K562 (cell line): ENCODE results near the gene STRIP1. TPM values are rescaled to one million over a fixed set of nuclear protein-coding genes. Genes with fewer than 3 reads are reported as not detected.

Experiments
- ATF7 ChIP-seq: fragments of 450-650 bp; IDR thresholded peaks from 2 replicates; pipeline ENCODE4 v1.7.1; 2014; ENCODE audit warnings: mild to moderate bottlenecking, moderate library complexity
- BCOR ChIP-seq: fragments of 450-650 bp; IDR thresholded peaks from 2 replicates; pipeline ENCODE4 v1.6.1; 2016
- CGGBP1 ChIP-seq: fragments of 250-450 bp; sonication (Bioruptor Pico); IDR thresholded peaks from 2 replicates; pipeline ENCODE4 v1.9.0; 2021; ENCODE audit warnings: mild to moderate bottlenecking
- CREM ChIP-seq: IDR thresholded peaks from 2 replicates; pipeline ENCODE4 v1.6.1; 2014; ENCODE audit warnings: antibody characterized with exemption, low read depth
- FOXP4 ChIP-seq: sonication (generic); formaldehyde crosslinking; IDR thresholded peaks from 2 replicates; pipeline ENCODE4 v1.8.0; 2022; ENCODE audit warnings: mild to moderate bottlenecking, missing genetic modification reagents, borderline replicate concordance
- IFI16 ChIP-seq: fragments of 250-450 bp; sonication (Bioruptor Pico); IDR thresholded peaks from 2 replicates; pipeline ENCODE4 v2.1.2; 2022; ENCODE audit warnings: mild to moderate bottlenecking, inconsistent platforms
- KDM4B ChIP-seq, 2 experiments: fragments of 450-650 bp in 1 of 2; sonication (generic) in 1 of 2; IDR thresholded peaks; 2 replicates each; pipeline ENCODE4 v1.6.1; 2016 to 2017; ENCODE audit warnings: borderline replicate concordance in 2 of 2, antibody characterized with exemption in 1 of 2, low read depth in 1 of 2, mild to moderate bottlenecking in 1 of 2
- NCOA6 ChIP-seq: fragments of 450-650 bp; IDR thresholded peaks from 2 replicates; pipeline ENCODE4 v1.6.1; 2017; ENCODE audit warnings: mild to moderate bottlenecking
- NKRF ChIP-seq: fragments of 450-650 bp; IDR thresholded peaks from 2 replicates; pipeline ENCODE4 v1.6.1; 2016; ENCODE audit warnings: borderline replicate concordance
- POU5F1 ChIP-seq: fragments of 150-350 bp; IDR thresholded peaks from 2 replicates; pipeline ENCODE4 v1.6.1; 2014; ENCODE audit warnings: borderline replicate concordance, low read length, low read depth, mild to moderate bottlenecking; ENCODE audit not compliant: partially characterized antibody
- RBFOX2 ChIP-seq: fragments of 200-400 bp; formaldehyde crosslinking; IDR thresholded peaks from 2 replicates; pipeline ENCODE4 v1.6.1; 2017; ENCODE audit warnings: low read depth, mild to moderate bottlenecking, low read length, moderate library complexity
- RBM22 ChIP-seq: fragments of 200-400 bp; formaldehyde crosslinking; IDR thresholded peaks from 2 replicates; pipeline ENCODE4 v1.6.1; 2018; ENCODE audit warnings: low read length, low read depth; ENCODE audit not compliant: poor library complexity, severe bottlenecking
- RREB1 ChIP-seq: fragments of 250-450 bp; sonication (Bioruptor Pico); IDR thresholded peaks from 2 replicates; pipeline ENCODE4 v1.4.0; 2020
- YBX1 ChIP-seq: fragments of 450-650 bp; IDR thresholded peaks from 2 replicates; pipeline ENCODE4 v1.7.1; 2016; ENCODE audit warnings: mild to moderate bottlenecking
- ZNF121 ChIP-seq: sonication (generic); formaldehyde crosslinking; conservative IDR thresholded peaks from 2 replicates; pipeline ENCODE4 v1.8.0; 2022; ENCODE audit warnings: missing genetic modification reagents
- ZNF239 ChIP-seq: fragments of 250-450 bp; sonication (Bioruptor Pico); IDR thresholded peaks from 2 replicates; pipeline ENCODE4 v1.4.0; 2020; ENCODE audit warnings: mild to moderate bottlenecking
- ZNF584 ChIP-seq: fragments of 200-800 bp; sonication (Bioruptor generic); IDR thresholded peaks from 2 replicates; pipeline ENCODE4 v1.6.1; 2016; ENCODE audit warnings: low read depth, mild to moderate bottlenecking, missing genetic modification characterization, missing compliant biosample characterization
- ZNF76 ChIP-seq: fragments of 250-450 bp; sonication (Bioruptor Pico); IDR thresholded peaks from 2 replicates; pipeline ENCODE4 v1.4.0; 2020; ENCODE audit warnings: mild to moderate bottlenecking, moderate library complexity, borderline replicate concordance
- polyA plus RNA-seq, 8 experiments: library from polyadenylated mRNA; depleted of rRNA in 4 of 8; stranded (reverse) in 5 of 8; unstranded in 3 of 8; fragments of >200 nt; fragmentation: Nextera tagmentation in 2 of 8; fragmentation: Illumina TruSeq in 1 of 8; extraction: Ambion mirVana in 2 of 8; extraction: Trizol in 1 of 8; gene quantifications; 2 replicates each; pipeline versions ENCODE4 v1.2.1 to v1.2.3, GENCODE V29; 2011 to 2014; ENCODE audit warnings: inconsistent platforms in 1 of 8, missing spikeins in 1 of 8
- total RNA-seq, 7 experiments: library from RNA; depleted of rRNA in 6 of 7; stranded (reverse); fragments of >200 nt in 6 of 7; fragmentation: Illumina TruSeq in 2 of 7; extraction: Trizol in 2 of 7; gene quantifications; 2 replicates each; pipeline versions ENCODE4 v1.2.1 to v1.2.3, GENCODE V29; 2011 to 2021; ENCODE audit warnings: low replicate concordance in 1 of 7

Gene STRIP1
- total and polyA plus RNA-seq, 9 of the 15 experiments (the other 6 are each of a cell fraction or from before 2014, with no cell fraction given), result 9.9 to 42.3 (median 32.0) TPM

- TF ChIP-seq NKRF, result peak; percentile 78; the same call in 1 of the 2 replicates
- TF ChIP-seq RBFOX2, result peak; percentile 96
- TF ChIP-seq CGGBP1 (CRISPR knock-in tag), result no peak
- no peak for TF ChIP-seq FOXP4 (CRISPR knock-in tag)
- no peak for TF ChIP-seq YBX1
- peak; percentile 60 for TF ChIP-seq CREM
- TF ChIP-seq KDM4B (IDR thresholded peaks at IDR 0.05; ENCODE audit: borderline replicate concordance in 2 of 2, low read depth in 1 of 2), result no peak
- TF ChIP-seq POU5F1, result peak; percentile 92
- peak; percentile 39; the same call in 1 of the 2 replicates for TF ChIP-seq ZNF239
- TF ChIP-seq ATF7, result peak; percentile 84
- no peak for TF ChIP-seq IFI16 (CRISPR knock-in tag)
- peak; percentile 95 for TF ChIP-seq ZNF584 (CRISPR knock-in tag)
- no peak for TF ChIP-seq NCOA6
- TF ChIP-seq BCOR, result no peak
- peak; percentile 52; the same call in 1 of the 2 replicates for TF ChIP-seq ZNF76
- TF ChIP-seq RBM22, result peak; percentile 60
- no peak for TF ChIP-seq RREB1
- TF ChIP-seq ZNF121 (CRISPR knock-in tag), result no peak
These were observed at the start of gene STRIP1 (continued) for GRCh38 chr1:110034451-110035235.
